Measurements from ENCODE around the gene CHTF18. TPM values are rescaled to one million over a fixed set of nuclear protein-coding genes. Genes with fewer than 3 reads are reported as not detected.

The CHTF18 gene
- total and polyA plus RNA-seq, 9 donors, result 0.32 to 25.5 (median 18.7) TPM

DNA sequence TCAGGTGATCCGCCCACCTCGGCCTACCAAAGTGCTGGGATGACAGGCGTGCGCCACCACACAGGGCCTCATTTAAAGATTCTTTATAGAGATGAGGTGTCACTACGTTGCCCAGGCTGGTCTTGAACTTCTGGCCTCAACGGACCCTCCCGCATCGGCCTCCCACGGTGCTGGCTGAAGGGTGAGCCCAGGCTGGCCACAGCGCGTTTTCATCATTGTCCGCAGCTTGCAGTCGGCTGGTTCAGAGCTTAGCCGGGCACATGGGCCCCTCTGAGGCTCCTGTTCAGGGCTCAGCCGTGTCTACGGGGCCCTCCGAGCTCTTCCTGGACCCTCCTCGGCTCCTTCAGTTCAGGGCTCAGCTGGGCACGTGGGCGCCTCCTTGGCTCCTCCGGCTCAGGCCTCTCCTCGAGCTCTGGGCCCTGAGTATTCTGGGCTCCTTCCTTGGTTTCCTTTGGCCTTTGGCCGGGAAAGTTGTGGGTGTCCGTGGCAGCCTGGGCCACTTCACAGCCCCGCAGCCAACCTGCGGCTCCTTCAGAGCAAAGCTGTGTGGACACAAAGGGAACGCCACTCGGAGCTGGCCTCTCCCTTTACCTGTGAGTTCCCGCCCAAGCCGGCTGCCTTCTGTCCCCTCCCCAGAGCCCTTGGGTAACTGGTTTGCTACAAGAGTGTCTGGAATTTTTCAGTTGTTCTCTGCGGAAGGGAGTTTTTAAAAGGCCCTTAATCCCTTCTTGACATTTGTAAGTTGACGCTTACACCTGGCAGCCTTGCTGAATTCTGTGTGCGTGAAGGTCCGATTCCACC, 29.1 kb upstream of the CHTF18 start:
- Histone ChIP-seq H3K9me3 (peaks cover 0 to 4% of the 10 kb centered on the region in 2 donors), H3K36me3 (no peaks in the 10 kb centered on the region), H3K4me1 (ENCODE audit: insufficient read depth) (no peaks in the 10 kb centered on the region), H3K4me3 (no peak overlapping the region), H3K27ac (no peak overlapping the region), H3K27me3 (no peaks in the 10 kb centered on the region)
- 77 to 80% (median 78%) methylated on average over 34 of the region's 34 CpGs for WGBS, 3 donors
- TF ChIP-seq POLR2A (IDR thresholded peaks at IDR 0.05) (no peak), EP300 (IDR thresholded peaks at IDR 0.05) (no peak)
- TF ChIP-seq, protein P1, sequence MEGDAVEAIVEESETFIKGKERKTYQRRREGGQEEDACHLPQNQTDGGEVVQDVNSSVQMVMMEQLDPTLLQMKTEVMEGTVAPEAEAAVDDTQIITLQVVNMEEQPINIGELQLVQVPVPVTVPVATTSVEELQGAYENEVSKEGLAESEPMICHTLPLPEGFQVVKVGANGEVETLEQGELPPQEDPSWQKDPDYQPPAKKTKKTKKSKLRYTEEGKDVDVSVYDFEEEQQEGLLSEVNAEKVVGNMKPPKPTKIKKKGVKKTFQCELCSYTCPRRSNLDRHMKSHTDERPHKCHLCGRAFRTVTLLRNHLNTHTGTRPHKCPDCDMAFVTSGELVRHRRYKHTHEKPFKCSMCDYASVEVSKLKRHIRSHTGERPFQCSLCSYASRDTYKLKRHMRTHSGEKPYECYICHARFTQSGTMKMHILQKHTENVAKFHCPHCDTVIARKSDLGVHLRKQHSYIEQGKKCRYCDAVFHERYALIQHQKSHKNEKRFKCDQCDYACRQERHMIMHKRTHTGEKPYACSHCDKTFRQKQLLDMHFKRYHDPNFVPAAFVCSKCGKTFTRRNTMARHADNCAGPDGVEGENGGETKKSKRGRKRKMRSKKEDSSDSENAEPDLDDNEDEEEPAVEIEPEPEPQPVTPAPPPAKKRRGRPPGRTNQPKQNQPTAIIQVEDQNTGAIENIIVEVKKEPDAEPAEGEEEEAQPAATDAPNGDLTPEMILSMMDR (IDR thresholded peaks at IDR 0.05), result no peak
- DNase-seq, result no peak
- intact Hi-C loops (cut with DNase I), result no loop called here

DNA sequence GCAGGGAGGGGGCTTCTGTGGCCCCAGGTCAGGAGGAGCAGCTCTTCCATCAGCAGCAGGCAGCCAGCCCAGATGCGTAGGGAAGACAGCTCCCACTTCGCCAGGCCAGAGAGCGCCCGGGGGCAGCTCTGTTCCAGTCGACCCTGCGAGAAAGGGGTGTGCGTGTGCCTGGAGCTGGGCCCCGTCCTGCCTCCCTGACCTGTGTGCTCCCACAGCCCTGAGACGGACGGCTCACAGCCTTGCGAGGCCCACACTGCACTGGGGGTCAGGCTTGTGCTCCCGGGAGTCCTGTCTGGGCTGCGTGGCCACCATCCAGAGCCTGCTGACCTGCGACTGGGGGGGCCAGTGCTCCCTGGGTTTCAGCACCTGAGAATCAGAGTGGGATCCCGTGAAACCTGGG, 28.4 kb upstream of the CHTF18 start:
- intact Hi-C loops (cut with DNase I), result no loop called here
- TF ChIP-seq EP300 (IDR thresholded peaks at IDR 0.05) (no peak), POLR2A (IDR thresholded peaks at IDR 0.05) (no peak)
- TF ChIP-seq, protein P1 (IDR thresholded peaks at IDR 0.05), result no peak
- Histone ChIP-seq H3K36me3 (no peaks in the 10 kb centered on the region), H3K9me3 (peaks cover 0 to 4% of the 10 kb centered on the region in 2 donors), H3K4me1 (ENCODE audit: insufficient read depth) (no peaks in the 10 kb centered on the region), H3K27me3 (no peaks in the 10 kb centered on the region), H3K4me3 (no peak overlapping the region), H3K27ac (no peak overlapping the region)
- DNase-seq, result no peak
- 35 to 46% (median 35%) methylated on average over 10 to 15 of the region's 15 CpGs for WGBS, 3 donors

DNA sequence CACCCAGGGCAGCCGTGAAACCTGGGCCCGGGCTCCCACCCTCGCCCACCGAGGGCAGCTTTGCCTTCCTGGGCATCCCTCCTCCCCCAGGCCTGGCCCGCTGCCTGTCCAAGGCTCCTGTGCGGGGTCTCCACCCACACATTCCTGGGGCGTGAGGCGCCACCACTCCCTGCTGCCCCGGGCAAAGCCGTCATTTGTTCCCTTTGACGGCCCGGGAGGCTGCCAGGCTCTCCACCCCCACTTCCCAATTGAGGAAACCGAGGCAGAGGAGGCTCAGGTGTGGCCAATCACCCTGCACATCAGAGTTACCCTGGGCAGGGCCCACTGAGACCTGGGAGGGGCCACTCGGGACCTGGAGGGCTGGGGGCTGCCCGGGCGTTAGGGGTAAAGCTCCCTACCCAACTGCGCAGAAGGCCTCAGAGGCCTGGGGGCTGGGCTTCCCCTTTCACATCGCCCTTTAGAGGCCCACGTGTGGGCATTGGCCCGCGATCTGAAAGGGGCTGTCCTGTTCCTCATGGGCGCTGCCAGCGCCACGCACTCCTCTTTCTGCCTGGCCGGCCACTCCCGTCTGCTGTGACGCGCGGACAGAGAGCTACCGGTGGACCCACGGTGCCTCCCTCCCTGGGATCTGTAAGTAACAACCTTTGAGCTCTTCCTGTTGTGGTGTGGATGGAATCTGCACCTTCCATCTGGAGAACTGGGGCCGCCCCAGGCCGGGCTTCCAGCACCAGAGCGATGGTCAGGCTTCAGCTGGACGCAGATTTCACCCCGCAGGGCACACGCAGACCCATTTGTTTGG, 27.7 kb upstream of the CHTF18 start, which contains the start of gene MSLN:
Gene MSLN (plus strand): TSS at position 190 of the 799 bp plus-strand sequence. CDS start 1,947 bp downstream, outside the sequence.
- no peaks in the 10 kb centered on the region for H3K27me3 ChIP-seq
- H3K9me3 ChIP-seq, result peaks cover 0 to 4% of the 10 kb centered on the region in 2 donors
- no peak within 1 kb of the TSS for H3K4me3 ChIP-seq
- no peaks in the 10 kb centered on the region for H3K4me1 ChIP-seq (ENCODE audit: insufficient read depth)
- H3K36me3 ChIP-seq, result no peaks in the 10 kb centered on the region
- TF ChIP-seq, protein P1 (IDR thresholded peaks at IDR 0.05), result no peak
- 39 to 53% (median 49%) methylated on average over 35 to 37 of the region's 37 CpGs for WGBS, 3 donors
- intact Hi-C loops (cut with DNase I), result no loop called here
- no peak for DNase-seq
- no peak within 1 kb of the TSS for H3K27ac ChIP-seq

DNA sequence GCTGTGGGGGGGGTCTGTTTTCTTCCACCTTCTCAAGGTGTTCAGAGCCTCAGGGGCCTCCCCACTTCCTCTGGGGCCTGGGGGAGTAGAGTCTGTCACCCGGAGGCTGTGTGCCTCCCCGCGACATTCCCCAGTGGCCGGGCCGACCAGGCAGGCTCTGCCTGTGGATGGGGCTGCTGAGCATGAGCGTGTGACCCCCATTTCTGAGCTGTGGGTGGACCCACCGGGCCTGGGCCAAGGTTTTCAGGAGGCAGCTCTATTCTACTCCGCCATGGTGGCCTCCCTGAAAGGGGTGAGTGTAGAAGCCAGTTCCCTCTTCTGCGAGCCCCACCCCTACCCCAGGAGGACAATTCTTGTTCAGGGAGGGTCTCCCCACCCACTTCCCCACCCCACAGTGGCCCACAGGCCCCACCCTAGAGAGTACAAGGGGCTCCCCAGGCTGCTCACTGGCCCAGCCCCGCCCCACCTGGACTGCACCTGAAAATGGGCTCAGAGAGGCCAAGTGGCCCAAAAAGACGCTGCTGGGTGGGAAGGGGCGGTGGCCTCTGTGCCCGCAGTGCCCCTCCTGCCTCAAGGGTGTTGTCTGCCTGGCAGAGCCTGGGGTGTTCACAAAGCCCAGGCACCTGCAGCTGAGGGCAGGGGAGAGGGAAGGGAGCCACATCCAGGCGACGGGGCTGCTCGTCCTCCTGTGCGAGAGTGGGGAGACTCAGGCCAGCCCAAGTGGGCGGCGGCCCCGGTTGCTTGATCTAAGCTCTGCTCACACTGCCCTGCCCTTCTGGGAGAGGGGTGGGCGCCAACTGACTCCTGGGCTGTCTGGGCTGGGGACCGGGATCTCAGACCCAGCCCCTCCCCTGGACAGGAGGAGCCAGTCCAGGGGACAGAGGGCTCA, 26.6 kb upstream of the CHTF18 start:
- no peaks in the 10 kb centered on the region for H3K27me3 ChIP-seq
- H3K9me3 ChIP-seq, result no peaks in the 10 kb centered on the region
- H3K36me3 ChIP-seq, result no peaks in the 10 kb centered on the region
- H3K4me3 ChIP-seq, result no peak overlapping the region
- intact Hi-C loops (cut with DNase I), result no loop called here
- no peak overlapping the region for H3K27ac ChIP-seq
- 56 to 62% (median 61%) methylated on average over 17 to 22 of the region's 22 CpGs for WGBS, 3 donors
- H3K4me1 ChIP-seq (ENCODE audit: insufficient read depth), result no peaks in the 10 kb centered on the region
- DNase-seq, result no peak
- TF ChIP-seq EP300 (IDR thresholded peaks at IDR 0.05), result no peak
- TF ChIP-seq POLR2A (IDR thresholded peaks at IDR 0.05), result no peak
- TF ChIP-seq, protein P1 (IDR thresholded peaks at IDR 0.05), result no peak
